HUDEP-2 (cell line): ENCODE results near the gene MISP.

ENCODE experiments used
- DNase-seq, 76 experiments: peaks; one replicate each; lab custom pipeline; 2025; ENCODE audit not compliant: unreplicated experiment in 76 of 76; lab: John Stamatoyannopoulos, UW

Gene MISP

DNA sequence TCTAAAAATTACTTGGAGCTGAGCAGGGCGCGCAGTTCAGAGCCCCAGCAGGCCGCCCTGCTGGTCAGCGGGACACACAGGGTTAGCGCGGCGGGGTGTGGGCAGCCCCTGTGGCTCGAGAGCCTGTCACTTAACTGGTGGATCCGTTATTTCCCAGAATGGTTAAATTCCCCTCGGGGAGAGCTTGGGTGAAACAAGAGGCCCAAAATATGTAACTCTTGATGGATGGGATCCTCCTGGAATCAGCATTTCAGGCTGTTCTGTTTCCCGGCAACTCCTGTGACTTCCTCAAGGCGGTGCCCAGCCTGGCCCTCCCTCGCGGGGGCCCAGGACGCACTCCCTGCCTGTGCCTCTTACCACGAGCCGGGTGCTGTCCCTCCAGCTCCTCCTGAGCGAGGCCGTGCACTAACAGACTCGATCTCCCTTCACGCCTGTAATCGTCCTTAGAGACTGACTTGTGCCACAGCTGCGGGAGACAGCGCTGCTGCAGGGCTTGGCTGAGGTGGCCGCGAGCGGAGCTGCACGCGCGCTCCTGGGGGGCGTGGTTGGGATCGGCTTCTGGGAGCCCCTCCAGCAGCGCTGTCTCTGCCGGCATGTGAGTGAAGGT, 56.0 kb downstream of the MISP start:
- DNase-seq = no peak

DNA sequence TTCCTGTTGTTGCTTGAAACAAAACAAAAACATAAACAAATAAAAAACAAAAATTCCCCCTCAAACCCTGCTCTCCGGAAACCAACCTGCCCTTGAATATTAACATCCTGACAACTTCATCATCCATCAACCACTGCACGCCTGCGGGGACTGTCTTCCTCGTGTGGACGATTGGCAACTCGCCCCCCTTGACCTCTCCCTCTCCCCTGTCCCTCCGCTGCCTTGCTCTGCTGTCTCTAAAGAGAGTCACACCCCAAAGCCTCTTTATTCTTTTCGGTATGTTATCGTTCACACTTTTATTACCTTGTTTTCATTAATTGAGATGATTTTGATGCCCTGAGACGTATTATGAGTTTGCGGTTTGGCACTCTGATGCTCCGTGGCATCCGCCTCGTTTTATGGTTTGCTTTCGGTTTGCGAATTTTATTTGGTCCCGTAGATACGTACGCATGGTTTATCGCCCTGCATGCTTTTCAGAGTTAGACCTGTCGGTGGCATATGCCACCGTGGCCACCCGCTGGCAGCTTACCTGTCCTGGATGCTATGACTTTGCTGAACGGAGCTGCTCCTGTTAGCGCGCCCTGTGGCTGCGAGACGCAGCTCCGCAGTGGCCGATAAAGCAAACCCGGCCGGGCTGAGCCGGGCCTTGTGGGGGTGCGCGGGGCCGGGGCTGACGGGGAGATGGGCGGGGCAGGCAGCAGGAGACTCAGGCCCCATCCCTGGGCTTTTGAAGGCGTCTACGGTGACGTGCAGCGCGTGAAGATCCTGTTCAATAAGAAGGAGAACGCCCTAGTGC, 56.9 kb downstream of the MISP start:
- DNase-seq = no peak

DNA sequence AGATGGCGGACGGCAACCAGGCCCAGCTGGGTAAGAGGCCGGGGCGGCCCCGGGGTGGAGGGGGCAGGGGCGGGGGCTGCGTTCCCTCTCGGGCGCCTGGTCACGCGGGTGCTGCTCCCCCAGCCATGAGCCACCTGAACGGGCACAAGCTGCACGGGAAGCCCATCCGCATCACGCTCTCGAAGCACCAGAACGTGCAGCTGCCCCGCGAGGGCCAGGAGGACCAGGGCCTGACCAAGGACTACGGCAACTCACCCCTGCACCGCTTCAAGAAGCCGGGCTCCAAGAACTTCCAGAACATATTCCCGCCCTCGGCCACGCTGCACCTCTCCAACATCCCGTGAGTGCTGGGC, 57.5 kb downstream of the MISP start:
- DNase-seq = no peak

DNA sequence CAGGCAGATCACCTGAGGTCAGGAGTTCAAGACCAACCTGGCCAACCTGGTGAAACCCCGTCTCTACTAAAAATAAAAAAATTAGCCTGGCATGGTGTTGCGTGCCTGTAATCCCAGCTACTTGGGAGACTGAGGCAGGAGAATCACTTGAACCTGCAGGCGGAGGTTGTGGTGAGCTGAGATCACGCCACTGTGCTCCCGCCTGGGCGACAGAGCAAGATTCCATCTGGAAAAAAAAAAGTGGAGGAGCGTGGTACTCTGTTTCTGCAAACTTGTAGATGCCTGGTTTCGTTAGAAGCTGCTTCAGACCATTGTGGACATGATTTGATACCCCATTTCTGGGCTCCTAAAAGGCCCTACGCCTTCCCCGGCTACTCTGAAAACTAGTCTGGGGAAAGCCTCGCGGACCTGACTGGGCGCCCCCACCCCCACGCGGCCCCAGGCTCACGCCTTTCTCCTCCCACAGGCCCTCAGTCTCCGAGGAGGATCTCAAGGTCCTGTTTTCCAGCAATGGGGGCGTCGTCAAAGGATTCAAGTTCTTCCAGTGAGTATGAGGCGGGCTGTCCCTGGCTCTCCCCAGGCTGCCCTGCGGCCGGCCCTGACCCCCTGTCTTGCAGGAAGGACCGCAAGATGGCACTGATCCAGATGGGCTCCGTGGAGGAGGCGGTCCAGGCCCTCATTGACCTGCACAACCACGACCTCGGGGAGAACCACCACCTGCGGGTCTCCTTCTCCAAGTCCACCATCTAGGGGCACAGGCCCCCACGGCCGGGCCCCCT, 59.4 kb downstream of the MISP start:
- no peak for DNase-seq

DNA sequence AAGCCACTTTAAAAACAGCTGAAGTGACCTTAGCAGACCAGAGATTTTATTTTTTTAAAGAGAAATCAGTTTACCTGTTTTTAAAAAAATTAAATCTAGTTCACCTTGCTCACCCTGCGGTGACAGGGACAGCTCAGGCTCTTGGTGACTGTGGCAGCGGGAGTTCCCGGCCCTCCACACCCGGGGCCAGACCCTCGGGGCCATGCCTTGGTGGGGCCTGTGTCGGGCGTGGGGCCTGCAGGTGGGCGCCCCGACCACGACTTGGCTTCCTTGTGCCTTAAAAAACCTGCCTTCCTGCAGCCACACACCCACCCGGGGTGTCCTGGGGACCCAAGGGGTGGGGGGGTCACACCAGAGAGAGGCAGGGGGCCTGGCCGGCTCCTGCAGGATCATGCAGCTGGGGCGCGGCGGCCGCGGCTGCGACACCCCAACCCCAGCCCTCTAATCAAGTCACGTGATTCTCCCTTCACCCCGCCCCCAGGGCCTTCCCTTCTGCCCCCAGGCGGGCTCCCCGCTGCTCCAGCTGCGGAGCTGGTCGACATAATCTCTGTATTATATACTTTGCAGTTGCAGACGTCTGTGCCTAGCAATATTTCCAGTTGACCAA, 60.1 kb downstream of the MISP start:
- DNase-seq = no peak

DNA sequence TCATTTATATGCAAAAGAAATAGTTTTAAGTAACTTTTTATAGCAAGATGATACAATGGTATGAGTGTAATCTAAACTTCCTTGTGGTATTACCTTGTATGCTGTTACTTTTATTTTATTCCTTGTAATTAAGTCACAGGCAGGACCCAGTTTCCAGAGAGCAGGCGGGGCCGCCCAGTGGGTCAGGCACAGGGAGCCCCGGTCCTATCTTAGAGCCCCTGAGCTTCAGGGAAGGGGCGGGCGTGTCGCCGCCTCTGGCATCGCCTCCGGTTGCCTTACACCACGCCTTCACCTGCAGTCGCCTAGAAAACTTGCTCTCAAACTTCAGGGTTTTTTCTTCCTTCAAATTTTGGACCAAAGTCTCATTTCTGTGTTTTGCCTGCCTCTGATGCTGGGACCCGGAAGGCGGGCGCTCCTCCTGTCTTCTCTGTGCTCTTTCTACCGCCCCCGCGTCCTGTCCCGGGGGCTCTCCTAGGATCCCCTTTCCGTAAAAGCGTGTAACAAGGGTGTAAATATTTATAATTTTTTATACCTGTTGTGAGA, 60.7 kb downstream of the MISP start:
- DNase-seq = no peak

DNA sequence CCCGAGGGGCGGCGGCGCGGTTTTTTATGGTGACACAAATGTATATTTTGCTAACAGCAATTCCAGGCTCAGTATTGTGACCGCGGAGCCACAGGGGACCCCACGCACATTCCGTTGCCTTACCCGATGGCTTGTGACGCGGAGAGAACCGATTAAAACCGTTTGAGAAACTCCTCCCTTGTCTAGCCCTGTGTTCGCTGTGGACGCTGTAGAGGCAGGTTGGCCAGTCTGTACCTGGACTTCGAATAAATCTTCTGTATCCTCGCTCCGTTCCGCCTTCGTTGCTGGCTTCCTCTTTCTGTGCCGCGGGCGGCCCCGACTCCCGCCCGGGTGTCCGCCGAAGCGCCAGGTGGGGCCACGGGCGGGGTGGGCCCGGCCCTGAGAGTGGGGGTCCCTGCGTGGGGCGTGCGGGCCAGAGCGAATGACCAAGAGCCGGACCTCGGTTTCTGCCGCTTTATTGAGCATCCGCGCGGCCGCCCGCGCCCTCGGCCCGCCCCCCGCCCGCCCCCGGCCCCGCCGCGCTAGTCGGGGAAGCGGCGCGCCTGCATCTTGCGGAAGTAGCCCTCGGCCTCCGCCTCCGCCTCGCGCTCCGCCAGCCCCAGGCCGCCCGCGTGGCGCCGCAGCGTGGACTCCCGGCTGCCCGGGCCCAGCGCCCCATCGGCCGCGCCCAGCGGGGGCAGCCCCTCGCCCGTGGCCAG, 61.3 kb downstream of the MISP start:
- peak in 1 of 76 experiments; percentile 22 for DNase-seq

DNA sequence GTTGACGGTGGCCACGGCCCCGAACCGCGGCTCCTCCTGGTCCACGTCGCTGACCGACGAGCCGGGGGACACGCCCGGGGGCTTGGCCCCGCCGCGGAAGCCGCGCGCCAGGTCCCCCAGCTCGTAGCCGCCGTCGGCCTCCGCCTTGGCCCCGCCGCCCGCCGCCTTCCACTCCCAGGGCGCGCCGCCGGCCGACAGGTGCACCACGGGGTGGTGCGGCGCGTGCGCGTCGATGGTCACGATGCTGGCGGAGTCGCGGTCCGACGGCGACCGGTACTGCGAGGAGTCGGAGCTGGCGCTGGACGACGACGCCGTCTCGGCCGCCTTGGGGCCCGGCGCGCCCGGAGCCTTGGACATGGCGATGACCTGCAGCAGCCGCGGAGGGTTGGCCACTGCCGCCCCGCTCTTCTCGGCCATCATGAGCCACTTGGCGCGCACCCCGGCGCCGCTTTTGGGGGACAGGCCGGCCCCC, 61.9 kb downstream of the MISP start:
- no peak for DNase-seq

DNA sequence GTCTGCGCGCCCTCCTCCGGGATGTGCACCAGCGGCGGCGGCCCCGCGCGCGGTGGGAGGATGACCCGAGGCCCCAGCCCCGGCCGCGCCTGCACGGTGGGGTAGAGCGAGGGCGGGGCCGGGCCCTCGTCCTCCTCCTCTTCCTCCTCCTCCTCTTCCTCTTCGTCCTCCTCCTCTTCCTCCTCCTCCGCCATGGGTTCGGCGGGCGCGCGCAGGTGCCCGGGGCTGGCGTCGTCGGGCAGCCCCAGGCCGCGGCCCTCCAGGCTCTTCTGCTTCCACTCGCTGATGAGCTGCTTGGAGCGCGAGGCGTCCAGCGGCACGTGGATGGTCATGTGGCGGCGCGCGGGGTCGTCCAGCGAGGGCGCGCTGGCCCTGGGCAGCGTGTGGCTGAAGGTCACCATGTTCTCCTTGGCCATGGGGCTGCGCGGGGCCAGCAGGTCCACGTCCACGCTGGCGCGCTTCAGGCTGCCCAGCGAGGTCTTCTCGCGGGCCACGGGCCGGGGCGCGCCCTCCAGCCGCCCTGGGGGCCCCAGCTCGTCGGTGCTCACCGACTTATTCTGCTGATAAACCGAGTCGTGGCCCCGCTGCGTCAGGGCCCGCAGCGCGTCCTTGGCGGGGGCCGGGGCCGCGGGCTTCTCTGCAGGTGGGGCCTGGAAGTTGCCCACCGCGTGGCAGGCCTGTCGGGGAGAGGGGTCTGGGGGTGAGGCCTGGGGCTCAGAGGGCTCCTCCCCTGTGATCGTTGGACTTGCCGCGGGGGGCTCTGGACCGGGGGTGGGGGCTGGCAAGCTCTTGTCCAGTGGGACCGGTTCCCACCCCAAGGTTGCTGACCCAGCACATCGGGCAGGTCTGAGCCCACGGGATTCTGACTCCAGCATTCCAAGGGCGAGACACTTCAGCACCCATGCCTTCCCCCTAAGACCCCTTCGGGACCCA, 62.6 kb downstream of the MISP start:
- no peak for DNase-seq
